ENCODE data around the gene LOXL4.

LOXL4 gene

GRCh38 chr10:98262571-98262970 is 5.4 kb downstream of the LOXL4 start:
- DNase-seq, result no peak

GRCh38 chr10:98261436-98262277 is 6.3 kb downstream of the LOXL4 start:
- DNase-seq, result no peak

- no peak for DNase-seq
Measured at GRCh38 chr10:98260752-98261151, 7.2 kb downstream of the LOXL4 start.

GRCh38 chr10:98260350-98260749 is 7.6 kb downstream of the LOXL4 start:
- no peak for DNase-seq

- DNase-seq, result no peak
Measured at GRCh38 chr10:98259606-98260315, 8.2 kb downstream of the LOXL4 start.

GRCh38 chr10:98258683-98259454 is 9.1 kb downstream of the LOXL4 start:
- DNase-seq, result no peak

GRCh38 chr10:98257961-98258360 is 10.0 kb downstream of the LOXL4 start:
- DNase-seq, result no peak

- DNase-seq, result no peak
Measured at GRCh38 chr10:98257198-98257597, 10.8 kb downstream of the LOXL4 start.

- DNase-seq, result no peak
Measured at GRCh38 chr10:98256692-98257091, 11.3 kb downstream of the LOXL4 start.

GRCh38 chr10:98255146-98255877 is 12.7 kb downstream of the LOXL4 start:
- no peak for DNase-seq

- no peak for DNase-seq
Measured at GRCh38 chr10:98254234-98254974, 13.6 kb downstream of the LOXL4 start.

- DNase-seq, result no peak
Measured at GRCh38 chr10:98253499-98253898, 14.5 kb downstream of the LOXL4 start.

GRCh38 chr10:98252464-98252863 is 15.5 kb downstream of the LOXL4 start:
- no peak for DNase-seq

- no peak for DNase-seq
Measured at GRCh38 chr10:98251399-98251798, 16.6 kb downstream of the LOXL4 start.

- DNase-seq, result no peak
Measured at GRCh38 chr10:98249134-98249533, 18.9 kb downstream of the LOXL4 start.

- DNase-seq, result no peak
Measured at GRCh38 chr10:98248018-98248417, 20.0 kb downstream of the LOXL4 start.

- no peak for DNase-seq
Measured at GRCh38 chr10:98246911-98247805, 20.8 kb downstream of the LOXL4 start.

GRCh38 chr10:98244586-98244985 is 23.4 kb downstream of the LOXL4 start:
- DNase-seq, result no peak

GRCh38 chr10:98244141-98244540 is 23.9 kb downstream of the LOXL4 start:
- no peak for DNase-seq

- DNase-seq, result no peak
Measured at GRCh38 chr10:98242823-98243222, 25.2 kb downstream of the LOXL4 start.

GRCh38 chr10:98240524-98240923 is 27.5 kb downstream of the LOXL4 start:
- DNase-seq, result no peak
